Uterus (tissue), 4 donors: ENCODE data around the gene TSPAN3. TPM values are rescaled to one million over a fixed set of nuclear protein-coding genes. Genes with fewer than 3 reads are reported as not detected.

ENCODE experiments used
- DNase-seq, 2 donors: peaks; one replicate each; pipeline ENCODE4 v3.0.0-alpha.2; 2019 to 2020
- H3K27ac ChIP-seq, 2 donors: fragments of 200-600 bp; sonication (generic); 1 replicate in 1 of 2; 2 replicates in 1 of 2; pipeline ENCODE4 v1.5.1; 2016 to 2018
- H3K27me3 ChIP-seq, 2 donors: fragments of 200-600 bp; sonication (generic); one replicate each; pipeline ENCODE4 v1.5.1; 2018 to 2019; ENCODE audit warnings: control low read depth in 1 of 2
- H3K36me3 ChIP-seq, 2 donors: fragments of 200-600 bp; sonication (generic); one replicate each; pipeline ENCODE4 v1.5.1; 2019; ENCODE audit warnings: control low read depth in 1 of 2
- H3K4me1 ChIP-seq, 2 donors: fragments of 200-600 bp; sonication (generic); one replicate each; pipeline ENCODE4 v1.5.1; 2018 to 2019; ENCODE audit warnings: control low read depth in 1 of 2
- H3K4me3 ChIP-seq, 2 donors: fragments of 200-600 bp; sonication (generic); 1 replicate in 1 of 2; 2 replicates in 1 of 2; pipeline ENCODE4 v1.5.1; 2018 to 2019; ENCODE audit warnings: mild to moderate bottlenecking in 1 of 2
- H3K9me3 ChIP-seq, 2 donors: fragments of 200-600 bp; sonication (generic); one replicate each; pipeline ENCODE4 v1.5.1; 2019; ENCODE audit warnings: control low read depth in 1 of 2
- POLR2A ChIP-seq, 2 donors: fragments of 450-650 bp; IDR thresholded peaks; one replicate each; pipeline ENCODE4 v1.6.1; 2016; ENCODE audit warnings: antibody characterized with exemption in 2 of 2, mild to moderate bottlenecking in 1 of 2, moderate library complexity in 1 of 2
- intact Hi-C: fragments of 100-400 bp; cut with DNase I; formaldehyde crosslinking; loops from one replicate; pipeline ENCODE4 v1.15.1; 2023; ENCODE audit warnings: low total_unique reads
- total RNA-seq, 4 donors: library from RNA; depleted of rRNA in 3 of 4; stranded (reverse); fragments of >200 nt in 3 of 4; gene quantifications; one replicate each; pipeline versions ENCODE4 v1.1.0 to v1.2.4, GENCODE V29; 2014 to 2023
- TF ChIP-seq, protein P1 (sequence below), 4 experiments: fragments of 200-600 bp in 2 of 4; fragments of 450-650 bp in 2 of 4; sonication (generic) in 2 of 4; IDR thresholded peaks; one replicate each; pipeline ENCODE4 v1.5.1; 2016 to 2019; ENCODE audit warnings: antibody characterized with exemption in 4 of 4, mild to moderate bottlenecking in 2 of 4, moderate library complexity in 1 of 4
- donor health status: DM: yes; HTN: yes; CAD: no.

TSPAN3 gene
- total RNA-seq: 100 to 1,000 TPM in 2 of 4 donors, 10 to 100 TPM in 2; 62.0 to 446 (median 114) TPM

DNA sequence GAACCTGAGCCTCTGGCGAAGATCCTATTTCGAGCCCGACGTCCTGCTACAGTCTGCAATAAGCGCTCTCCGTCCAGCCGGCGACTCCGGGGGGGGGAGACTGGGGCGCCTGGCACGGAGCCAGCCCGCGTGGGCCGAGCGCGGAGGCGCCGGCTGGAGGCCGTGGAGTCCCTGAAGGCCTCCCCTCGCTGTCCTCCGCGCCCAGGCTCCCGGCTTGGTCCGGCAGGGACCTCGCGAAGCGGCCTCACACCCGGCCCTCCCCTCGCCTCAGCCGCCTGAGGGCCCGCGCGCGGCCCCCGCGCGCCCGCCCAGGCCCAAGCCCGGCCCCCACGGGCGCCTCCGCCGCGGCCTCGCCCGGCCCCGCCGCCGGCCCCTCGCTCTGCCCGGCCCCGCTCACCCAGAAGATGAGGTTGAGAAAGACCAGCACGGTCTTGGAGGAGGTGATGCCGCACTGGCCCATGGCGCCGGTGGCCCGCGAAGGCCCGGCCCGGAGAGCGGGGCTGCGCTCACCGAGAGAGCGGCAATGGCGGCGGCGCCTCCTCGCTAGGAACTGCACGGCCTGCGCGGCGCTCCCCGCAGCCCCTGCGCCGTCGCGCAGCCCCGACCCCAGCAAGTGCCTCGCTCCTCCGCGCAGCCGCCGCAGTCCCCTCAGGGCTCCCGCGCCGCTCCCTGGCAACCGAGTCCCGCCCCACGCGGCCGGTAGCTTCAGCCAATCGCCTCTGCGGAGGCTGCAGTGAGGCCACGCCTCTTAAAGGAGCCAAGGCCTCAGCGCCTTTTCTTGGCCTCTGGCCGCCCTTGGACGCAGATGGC is at the start of gene TSPAN3:
Gene TSPAN3 (minus strand): TSS at position 615 of the 810 bp plus-strand sequence. CDS start 155 bp downstream, at position 460.
- no peaks in the 10 kb centered on the region for H3K27me3 ChIP-seq
- peak within 1 kb of the TSS; percentile 94 to 96 for H3K27ac ChIP-seq
- H3K36me3 ChIP-seq: no peaks in the 10 kb centered on the region
- no peaks in the 10 kb centered on the region for H3K4me1 ChIP-seq
- H3K4me3 ChIP-seq: peak within 1 kb of the TSS; percentile 66 to 95
- peak; percentile 89 to 94 for DNase-seq
- TF ChIP-seq, protein P1, sequence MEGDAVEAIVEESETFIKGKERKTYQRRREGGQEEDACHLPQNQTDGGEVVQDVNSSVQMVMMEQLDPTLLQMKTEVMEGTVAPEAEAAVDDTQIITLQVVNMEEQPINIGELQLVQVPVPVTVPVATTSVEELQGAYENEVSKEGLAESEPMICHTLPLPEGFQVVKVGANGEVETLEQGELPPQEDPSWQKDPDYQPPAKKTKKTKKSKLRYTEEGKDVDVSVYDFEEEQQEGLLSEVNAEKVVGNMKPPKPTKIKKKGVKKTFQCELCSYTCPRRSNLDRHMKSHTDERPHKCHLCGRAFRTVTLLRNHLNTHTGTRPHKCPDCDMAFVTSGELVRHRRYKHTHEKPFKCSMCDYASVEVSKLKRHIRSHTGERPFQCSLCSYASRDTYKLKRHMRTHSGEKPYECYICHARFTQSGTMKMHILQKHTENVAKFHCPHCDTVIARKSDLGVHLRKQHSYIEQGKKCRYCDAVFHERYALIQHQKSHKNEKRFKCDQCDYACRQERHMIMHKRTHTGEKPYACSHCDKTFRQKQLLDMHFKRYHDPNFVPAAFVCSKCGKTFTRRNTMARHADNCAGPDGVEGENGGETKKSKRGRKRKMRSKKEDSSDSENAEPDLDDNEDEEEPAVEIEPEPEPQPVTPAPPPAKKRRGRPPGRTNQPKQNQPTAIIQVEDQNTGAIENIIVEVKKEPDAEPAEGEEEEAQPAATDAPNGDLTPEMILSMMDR (IDR thresholded peaks at IDR 0.05): no peak
- peak; percentile 89 to 91 for TF ChIP-seq POLR2A (IDR thresholded peaks at IDR 0.05)
- intact Hi-C loops: no loop called here
- no peaks in the 10 kb centered on the region for H3K9me3 ChIP-seq

DNA sequence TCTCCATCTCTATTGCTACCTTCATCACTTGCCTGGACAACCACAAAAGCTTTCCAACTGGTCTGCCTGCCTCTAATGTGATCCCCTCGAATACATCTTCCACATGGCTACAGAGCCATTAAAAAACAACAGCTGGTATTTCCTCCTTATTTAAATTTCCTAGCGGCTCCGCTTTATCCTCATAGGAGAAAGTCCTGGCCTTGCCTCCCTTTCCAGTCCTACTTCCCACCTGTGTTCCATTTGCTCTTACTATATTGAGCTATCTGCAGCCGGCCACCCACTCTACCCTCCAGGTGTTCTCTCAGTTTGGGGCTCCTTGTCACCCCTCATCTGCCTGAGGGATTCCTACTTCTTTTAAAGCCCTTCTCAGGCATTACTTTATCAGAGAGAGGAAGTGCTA is 49.7 kb upstream of the TSPAN3 start:
- no peaks in the 10 kb centered on the region for H3K27me3 ChIP-seq
- intact Hi-C loops: no loop called here
- TF ChIP-seq, protein P1 (IDR thresholded peaks at IDR 0.05): no peak
- TF ChIP-seq POLR2A (IDR thresholded peaks at IDR 0.05): no peak

DNA sequence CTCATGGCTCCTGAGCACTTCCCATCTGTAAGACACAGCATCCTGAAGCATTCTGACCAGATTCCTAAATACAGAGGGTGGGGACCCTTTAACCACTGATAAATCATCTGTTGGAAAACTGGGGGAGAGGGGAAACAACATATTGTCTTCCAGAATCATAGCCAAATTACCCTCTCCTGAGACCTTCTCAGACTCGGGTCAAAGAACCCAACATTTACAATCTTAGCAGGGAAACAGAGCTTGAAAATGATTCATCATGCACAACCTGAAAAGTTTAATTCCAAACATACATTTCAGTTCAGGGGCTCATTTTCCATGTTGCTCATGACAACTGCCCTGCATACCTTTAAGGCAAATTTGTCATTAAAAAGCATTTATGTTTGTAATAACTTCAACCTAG is 48.5 kb upstream of the TSPAN3 start:
- H3K9me3 ChIP-seq: no peaks in the 10 kb centered on the region
- no peaks in the 10 kb centered on the region for H3K36me3 ChIP-seq
- no peaks in the 10 kb centered on the region for H3K27me3 ChIP-seq
- no peak for DNase-seq
- TF ChIP-seq, protein P1 (IDR thresholded peaks at IDR 0.05): no peak
- no peak for TF ChIP-seq POLR2A (IDR thresholded peaks at IDR 0.05)
- no peak overlapping the region for H3K27ac ChIP-seq
- peaks cover 3 to 8% of the 10 kb centered on the region in 2 donors for H3K4me1 ChIP-seq
- no peak overlapping the region for H3K4me3 ChIP-seq
- intact Hi-C loops: loop anchor here (10.0 kb wide), 2 partner anchors 375 to 425 kb away; no protein-coding TSS in a partner anchor

More for the DNA sequence above, 49.7 kb upstream of the TSPAN3 start:
- no peak overlapping the region for H3K4me3 ChIP-seq
- H3K27ac ChIP-seq: no peak overlapping the region
- H3K36me3 ChIP-seq: no peaks in the 10 kb centered on the region
- DNase-seq: no peak
- peaks cover 3 to 8% of the 10 kb centered on the region in 2 donors for H3K4me1 ChIP-seq
- no peaks in the 10 kb centered on the region for H3K9me3 ChIP-seq

DNA sequence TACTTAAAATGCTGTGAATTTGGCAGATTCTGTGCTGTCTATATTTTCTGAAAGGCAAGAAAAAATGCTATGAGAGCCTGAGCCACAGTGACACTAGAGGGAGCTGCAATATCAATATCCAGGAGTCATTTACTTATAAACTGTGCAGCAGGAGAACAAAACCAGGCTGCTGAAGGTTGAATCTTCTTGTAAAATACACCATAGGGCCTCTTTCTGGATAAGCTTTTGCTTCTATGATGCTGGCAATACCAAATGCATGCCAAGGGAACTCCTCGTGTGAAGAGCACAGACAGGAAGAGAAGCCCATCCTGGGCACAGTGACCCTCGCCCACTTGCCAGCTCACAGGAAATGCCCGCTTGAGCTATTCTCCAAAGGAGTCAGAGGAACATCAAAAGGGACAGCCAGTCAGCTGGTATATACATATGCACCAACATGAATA is 48.0 kb upstream of the TSPAN3 start:
- Histone ChIP-seq H3K4me1 (peaks cover 3 to 8% of the 10 kb centered on the region in 2 donors), H3K27me3 (no peaks in the 10 kb centered on the region), H3K27ac (peak overlapping the region in 1 of 2 donors; percentile 45), H3K4me3 (no peak overlapping the region), H3K9me3 (no peaks in the 10 kb centered on the region), H3K36me3 (no peaks in the 10 kb centered on the region)
- peak in 1 of 2 donors; percentile 46 for DNase-seq
- intact Hi-C loops: loop anchor here (10.0 kb wide), 2 partner anchors 376 to 426 kb away; no protein-coding TSS in a partner anchor
- TF ChIP-seq POLR2A (IDR thresholded peaks at IDR 0.05): no peak
- TF ChIP-seq, protein P1 (IDR thresholded peaks at IDR 0.05): peak; percentile 60 to 78 (median 70)

DNA sequence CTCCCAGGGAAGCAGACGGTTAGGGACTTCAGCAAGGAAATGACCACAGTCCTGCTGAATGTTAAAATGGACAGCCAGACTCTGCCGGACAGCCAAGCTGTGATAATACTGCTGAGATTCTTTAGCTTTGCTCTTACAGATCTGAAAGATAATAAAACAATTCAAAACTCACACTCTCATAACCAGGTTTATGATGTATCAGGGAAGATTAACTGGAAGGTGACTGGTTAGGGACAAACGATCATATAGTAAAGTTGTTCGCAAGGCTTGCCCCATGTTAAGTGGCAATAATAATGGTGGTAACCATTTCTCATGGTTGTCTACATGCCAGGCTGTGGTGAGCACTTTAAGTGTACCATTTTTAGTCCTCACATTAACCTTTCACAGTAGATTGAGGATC is 44.3 kb upstream of the TSPAN3 start:
- Histone ChIP-seq H3K4me1 (peaks cover 3 to 8% of the 10 kb centered on the region in 2 donors), H3K36me3 (no peaks in the 10 kb centered on the region), H3K9me3 (no peaks in the 10 kb centered on the region), H3K4me3 (no peak overlapping the region), H3K27ac (no peak overlapping the region), H3K27me3 (no peaks in the 10 kb centered on the region)
- DNase-seq: no peak
- intact Hi-C loops: loop anchor here (10.0 kb wide), 2 partner anchors 380 to 430 kb away; no protein-coding TSS in a partner anchor
- TF ChIP-seq POLR2A (IDR thresholded peaks at IDR 0.05): no peak
- TF ChIP-seq, protein P1 (IDR thresholded peaks at IDR 0.05): no peak
